SH-SY5Y (cell line): ENCODE data around the gene PCA3.

Experiments
- GATA2 ChIP-seq: IDR thresholded peaks from 2 replicates; pipeline ENCODE4 v1.6.1; 2011; ENCODE audit warnings: mild to moderate bottlenecking, low read depth, low read length
- GATA3 ChIP-seq: IDR thresholded peaks from 2 replicates; pipeline ENCODE4 v1.6.1; 2011; ENCODE audit warnings: low read depth, mild to moderate bottlenecking, low read length, moderate library complexity

DNA sequence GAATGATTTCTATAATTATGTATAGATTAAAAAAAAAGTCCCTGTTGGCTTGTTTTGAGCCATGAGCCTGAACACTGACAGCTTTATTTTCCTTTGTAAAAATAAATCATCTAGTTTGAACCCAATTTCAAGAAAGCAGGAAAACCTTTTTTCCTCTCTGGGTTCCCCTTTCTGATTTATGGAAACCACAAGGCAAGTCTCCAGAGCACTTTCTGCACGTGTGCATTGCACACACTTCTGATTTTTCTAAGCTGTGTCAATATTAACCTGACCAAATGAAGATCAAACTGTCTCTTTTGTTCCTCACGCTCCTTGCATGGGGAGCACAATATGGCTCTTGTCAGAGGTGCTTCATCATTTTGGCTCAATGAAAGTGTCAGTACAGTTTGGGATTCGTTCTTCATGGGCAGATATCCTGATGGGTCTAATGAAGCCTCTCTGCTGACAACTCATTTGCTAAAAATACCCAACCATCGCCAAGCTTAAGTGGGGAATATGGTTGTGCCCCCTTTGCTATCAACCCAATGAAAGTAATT lies 39.2 kb upstream of the PCA3 start:
- TF ChIP-seq GATA3 (no peak), GATA2 (no peak)
